HG02588 (cell line): ENCODE results near the gene MACROD2.
"Not testable (repeated sequence)": the region's sequence is repeated elsewhere in the genome, so short reads cannot be mapped to it uniquely, and the experiment has no call there.

ENCODE experiments used
- ATAC-seq: cut with Tn5 transposase; IDR thresholded peaks from one replicate; pipeline ENCODE4 v1.9.1; 2021; ENCODE audit warnings: mild to moderate bottlenecking, moderate library complexity; ENCODE audit not compliant: unreplicated experiment

The MACROD2 gene

DNA sequence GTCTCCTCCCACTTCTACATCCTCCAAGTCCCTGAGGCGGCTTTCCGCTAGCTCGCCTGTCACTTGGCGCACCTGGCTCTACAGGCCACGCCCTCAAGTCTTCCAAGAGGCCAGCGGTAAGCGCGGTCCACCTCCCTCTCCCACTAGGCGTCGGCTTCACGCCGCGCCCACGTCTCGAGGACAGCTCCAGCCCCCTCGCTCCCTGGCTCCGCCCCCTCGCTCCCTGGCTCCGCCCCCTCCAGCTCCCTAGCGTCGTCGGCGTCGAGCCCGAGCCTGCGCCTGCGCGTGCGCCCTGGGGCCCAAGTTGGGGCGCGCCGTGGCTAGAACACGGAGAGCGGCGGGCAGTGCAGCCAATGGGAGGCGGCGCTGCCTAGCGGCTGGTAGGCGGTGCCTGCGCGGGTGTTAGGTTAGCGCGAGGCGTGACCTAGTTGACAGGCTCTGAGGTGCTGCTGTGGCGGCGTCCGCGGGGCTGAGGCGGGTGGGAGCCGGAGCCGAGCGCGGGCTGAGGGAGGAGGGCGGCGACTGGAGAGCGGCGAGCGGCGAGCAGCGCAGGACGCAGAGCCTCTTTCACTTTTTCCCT is at the start of gene MACROD2:
MACROD2 (plus strand) TSS at position 431 of the 580 bp plus-strand sequence.
- ATAC-seq = no peak

DNA sequence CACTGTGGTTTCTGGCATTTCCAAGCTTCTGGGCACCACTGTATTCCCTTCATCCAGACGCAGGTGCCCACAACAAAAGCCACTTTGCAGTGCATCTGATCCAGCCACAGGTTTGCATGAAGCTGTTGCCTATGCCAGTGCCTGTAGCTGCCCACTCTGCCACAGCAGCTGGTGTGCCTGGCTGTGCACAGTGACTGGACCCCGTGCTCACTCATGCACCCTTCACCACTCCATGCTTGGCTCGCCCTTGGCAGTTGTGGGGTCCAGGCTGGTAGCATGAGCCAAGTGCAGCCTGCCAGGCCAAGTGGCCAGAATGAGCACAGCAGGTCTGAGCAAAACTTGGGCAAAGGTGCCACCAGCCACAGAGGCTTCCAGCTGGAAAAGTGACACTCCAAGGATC is 47.6 kb upstream of the MACROD2 start:
- no peak for ATAC-seq

- no peak for ATAC-seq
These were observed 42.1 kb upstream of the MACROD2 start for GRCh38 chr20:13953227-13953626.

DNA sequence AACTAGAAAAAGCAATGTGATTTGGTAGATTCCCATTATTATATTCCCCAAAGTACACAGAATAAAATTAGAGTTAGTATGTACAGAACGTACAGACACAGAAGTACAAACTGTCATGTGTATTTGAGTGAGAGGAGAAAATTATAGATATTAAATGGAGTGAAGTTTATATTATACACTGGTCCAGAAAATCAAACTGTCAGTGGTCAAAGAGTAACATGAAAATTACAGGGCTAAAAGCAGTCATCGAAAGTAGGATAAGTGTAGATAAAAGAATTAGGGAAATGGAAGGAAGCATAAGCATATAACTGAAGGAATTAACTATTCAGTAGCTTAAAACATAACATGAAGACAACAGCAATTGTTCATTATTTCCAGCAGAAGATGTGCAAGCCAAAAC is 35.2 kb upstream of the MACROD2 start:
- no peak for ATAC-seq

GRCh38 chr20:13960525-13960924 is 34.8 kb upstream of the MACROD2 start:
- no peak for ATAC-seq

DNA sequence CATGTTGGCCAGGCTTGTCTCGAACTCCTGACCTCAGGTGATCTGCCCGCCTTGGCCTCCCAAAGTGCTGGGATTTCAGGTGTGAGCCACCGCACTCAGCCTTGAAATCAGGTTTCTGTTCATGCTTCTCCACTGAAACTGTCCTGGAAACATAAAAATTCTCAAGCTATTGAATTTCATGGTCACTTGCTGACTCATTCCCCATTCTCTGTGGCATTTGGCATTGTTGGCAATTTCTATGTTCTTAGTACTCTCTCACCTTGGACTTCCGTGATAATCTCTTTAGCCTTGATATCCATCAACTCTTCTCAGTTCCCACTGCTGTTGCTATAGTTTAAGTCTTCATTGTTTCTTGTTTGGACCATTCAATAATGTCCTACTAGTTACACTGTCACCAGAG is 11.1 kb upstream of the MACROD2 start:
- no peak for ATAC-seq

DNA sequence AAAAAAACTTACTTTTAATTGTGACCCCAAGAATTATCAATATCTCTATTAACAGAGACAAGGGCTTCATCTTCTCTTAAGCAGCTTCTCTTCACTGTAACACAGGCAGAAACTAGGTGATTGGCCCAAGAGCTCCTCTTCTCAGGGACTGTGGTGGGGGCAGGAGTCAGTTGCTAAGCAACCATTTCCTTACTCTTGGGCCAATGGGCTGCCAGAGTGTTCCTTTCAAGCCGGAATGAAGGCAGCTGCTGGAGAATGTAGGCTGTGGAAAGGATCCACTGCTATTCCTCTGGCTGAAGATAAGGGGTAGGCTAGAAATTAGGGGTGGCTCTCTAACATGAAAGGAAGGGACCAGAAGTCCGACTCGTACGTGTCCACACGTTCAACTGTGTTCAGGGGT is 4.9 kb upstream of the MACROD2 start, which contains the start of gene SEL1L2:
SEL1L2 (minus strand) TSS at position 150 of the 400 bp plus-strand sequence; CDS start at position 70, 80 bp downstream.
- no peak for ATAC-seq

DNA sequence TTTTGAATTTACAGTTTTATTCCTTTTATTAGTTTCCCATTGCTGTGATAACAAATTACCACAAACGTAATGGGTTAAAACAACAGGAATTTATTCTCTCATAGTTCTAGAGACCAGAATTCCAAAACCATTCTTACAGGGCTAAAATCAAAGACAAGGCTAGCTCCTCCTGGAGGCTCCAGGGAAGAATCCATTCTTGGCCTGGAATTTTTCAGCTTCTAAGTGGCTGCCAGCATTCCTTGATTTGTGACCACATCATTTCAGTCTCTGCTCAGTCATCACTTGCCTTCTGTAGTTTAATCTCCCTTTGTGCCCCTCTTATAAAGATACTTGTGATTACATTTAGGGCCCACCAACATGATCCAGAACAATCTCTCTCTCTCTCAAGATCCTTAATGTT is 4.0 kb upstream of the MACROD2 start:
- ATAC-seq = no peak

- ATAC-seq = not testable (repeated sequence)
These were observed 3.4 kb upstream of the MACROD2 start for GRCh38 chr20:13991955-13992354.

DNA sequence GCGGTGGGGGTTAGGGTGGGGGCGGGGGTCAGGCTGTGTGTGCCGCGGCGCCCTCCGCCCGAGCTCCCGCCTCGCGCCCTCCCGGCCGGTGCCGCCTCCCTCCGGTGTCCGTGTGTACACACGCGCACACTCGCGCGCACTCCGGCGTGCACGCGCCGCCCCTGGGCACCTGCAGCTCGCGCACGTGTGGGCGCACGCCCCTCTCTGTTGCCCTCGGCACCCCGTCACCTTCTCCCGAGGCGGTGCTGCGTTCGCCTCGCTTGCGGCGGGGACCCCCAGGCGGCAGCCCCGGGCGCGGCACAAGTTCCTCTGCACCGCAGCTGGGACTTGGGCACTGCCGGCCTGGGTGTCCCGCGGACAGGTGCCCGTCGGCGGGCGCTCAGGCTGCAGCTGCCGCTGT is 525 bp downstream of the MACROD2 start:
- ATAC-seq = no peak

GRCh38 chr20:13996265-13996664 is 949 bp downstream of the MACROD2 start:
- no peak for ATAC-seq

DNA sequence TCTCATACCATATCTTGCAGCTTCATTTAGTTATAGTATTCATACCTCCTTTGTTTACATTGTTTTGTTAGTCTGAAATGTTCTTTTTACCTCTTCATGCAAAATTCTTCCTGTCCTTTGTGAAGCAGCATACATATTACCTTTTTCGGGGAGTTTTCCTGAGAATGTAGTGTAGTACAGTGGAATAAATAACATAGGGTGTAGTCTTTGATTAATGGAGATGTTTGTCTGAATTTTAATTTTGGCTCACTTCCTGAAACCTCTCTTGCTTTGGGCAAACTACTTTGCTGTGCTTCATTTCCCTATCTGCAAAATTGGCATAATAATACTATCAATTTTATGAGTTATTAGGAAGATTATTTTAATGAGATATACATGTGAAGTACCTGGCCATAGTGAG is 5.6 kb downstream of the MACROD2 start:
- ATAC-seq = no peak

- ATAC-seq = no peak
These were observed 10.7 kb downstream of the MACROD2 start for GRCh38 chr20:14005996-14006395.

- no peak for ATAC-seq
These were observed 13.9 kb downstream of the MACROD2 start for GRCh38 chr20:14009208-14009607.

GRCh38 chr20:14012671-14013070 is 17.4 kb downstream of the MACROD2 start:
- ATAC-seq = no peak

GRCh38 chr20:14030991-14031390 is 35.7 kb downstream of the MACROD2 start:
- ATAC-seq = no peak

DNA sequence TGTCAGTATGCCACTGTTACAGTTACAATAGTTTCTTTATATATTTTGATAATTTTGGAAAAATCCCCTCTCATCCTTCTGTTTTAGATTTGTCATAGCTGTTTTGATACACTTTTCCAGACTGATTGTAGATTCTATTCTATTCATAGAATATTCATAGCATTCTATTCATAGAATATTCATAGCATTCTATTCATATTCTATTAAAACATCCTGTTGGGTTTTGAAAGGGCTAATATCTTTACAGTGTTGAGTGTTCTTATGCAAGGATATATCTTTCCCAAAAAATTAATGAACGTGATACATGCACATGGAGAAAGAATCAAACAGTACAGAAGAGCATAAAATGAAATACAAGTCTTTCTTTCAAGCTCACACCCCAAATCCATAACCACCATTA is 38.0 kb downstream of the MACROD2 start:
- no peak for ATAC-seq

DNA sequence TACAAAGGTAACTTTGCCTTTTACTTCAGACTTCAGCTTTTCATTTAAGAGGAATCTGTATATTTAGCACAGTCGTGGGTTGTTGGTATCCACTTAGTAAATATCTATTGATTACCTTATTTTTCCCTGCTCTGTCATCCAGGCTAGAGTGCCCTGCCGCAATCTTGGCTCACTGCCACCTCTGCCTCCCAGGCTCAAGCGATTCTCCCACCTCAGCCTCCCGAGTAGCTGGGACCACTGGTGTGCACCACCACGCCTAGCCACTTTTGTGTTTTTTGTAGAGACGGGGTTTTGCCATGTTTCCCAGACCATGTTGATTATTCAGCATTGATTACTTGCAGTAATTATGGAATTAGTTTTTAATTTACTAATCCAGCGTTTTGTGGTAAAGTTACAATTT is 41.3 kb downstream of the MACROD2 start:
- no peak for ATAC-seq

- ATAC-seq = not testable (repeated sequence)
These were observed 49.5 kb downstream of the MACROD2 start for GRCh38 chr20:14044712-14045276.

GRCh38 chr20:14046534-14046933 is 51.2 kb downstream of the MACROD2 start:
- ATAC-seq = no peak

- ATAC-seq = peak; percentile 76
These were observed 53.8 kb downstream of the MACROD2 start for GRCh38 chr20:14049111-14049510.

- no peak for ATAC-seq
These were observed 56.1 kb downstream of the MACROD2 start for GRCh38 chr20:14051454-14051853.
